Measurements from ENCODE around the gene TMEM144. TPM values are rescaled to one million over a fixed set of nuclear protein-coding genes. Genes with fewer than 3 reads are reported as not detected.

Gene TMEM144
- total RNA-seq, 2 experiments from 2014 or later: not detected

- Mint-ChIP-seq H3K4me3 (no peak overlapping the region), H3K27ac (no peak overlapping the region), H3K36me3 (ENCODE audit: low read depth) (no peaks in the 10 kb centered on the region), H3K27me3 (no peaks in the 10 kb centered on the region), H3K4me1 (no peaks in the 10 kb centered on the region), H3K9me3 (no peaks in the 10 kb centered on the region)
- DNase-seq: no peak
- POLR2A ChIA-PET: no interaction called here
- CTCF ChIA-PET: no interaction called here
Observed at GRCh38 chr4:158229768-158230167, 19.5 kb downstream of the TMEM144 start.

GRCh38 chr4:158234671-158235070 is 24.4 kb downstream of the TMEM144 start:
- ChIA-PET CTCF (no interaction called here), POLR2A (no interaction called here)
- H3K9me3 Mint-ChIP-seq: no peaks in the 10 kb centered on the region
- H3K27me3 Mint-ChIP-seq: peaks cover 3% of the 10 kb centered on the region
- DNase-seq: no peak
- H3K27ac Mint-ChIP-seq: no peak overlapping the region
- H3K36me3 Mint-ChIP-seq (ENCODE audit: low read depth): no peaks in the 10 kb centered on the region
- no peaks in the 10 kb centered on the region for H3K4me1 Mint-ChIP-seq
- no peak overlapping the region for H3K4me3 Mint-ChIP-seq

GRCh38 chr4:158236304-158237030 is 26.2 kb downstream of the TMEM144 start:
- Mint-ChIP-seq H3K4me1 (no peaks in the 10 kb centered on the region), H3K27me3 (peaks cover 3% of the 10 kb centered on the region), H3K9me3 (no peaks in the 10 kb centered on the region), H3K27ac (no peak overlapping the region), H3K4me3 (no peak overlapping the region), H3K36me3 (ENCODE audit: low read depth) (no peaks in the 10 kb centered on the region)
- no peak for DNase-seq
- CTCF ChIA-PET: no interaction called here
- POLR2A ChIA-PET: no interaction called here

- no peaks in the 10 kb centered on the region for H3K9me3 Mint-ChIP-seq
- H3K27ac Mint-ChIP-seq: no peak overlapping the region
- DNase-seq: no peak
- H3K4me3 Mint-ChIP-seq: no peak overlapping the region
- H3K36me3 Mint-ChIP-seq (ENCODE audit: low read depth): no peaks in the 10 kb centered on the region
- peaks cover 5% of the 10 kb centered on the region for H3K27me3 Mint-ChIP-seq
- CTCF ChIA-PET: no interaction called here
- no peaks in the 10 kb centered on the region for H3K4me1 Mint-ChIP-seq
- POLR2A ChIA-PET: no interaction called here
Observed at GRCh38 chr4:158238575-158238974, 28.3 kb downstream of the TMEM144 start.

- ChIA-PET CTCF (no interaction called here), POLR2A (no interaction called here)
- no peak overlapping the region for H3K27ac Mint-ChIP-seq
- no peak for DNase-seq
- no peaks in the 10 kb centered on the region for H3K9me3 Mint-ChIP-seq
- no peak overlapping the region for H3K4me3 Mint-ChIP-seq
- H3K36me3 Mint-ChIP-seq (ENCODE audit: low read depth): no peaks in the 10 kb centered on the region
- peaks cover 5% of the 10 kb centered on the region for H3K27me3 Mint-ChIP-seq
- H3K4me1 Mint-ChIP-seq: no peaks in the 10 kb centered on the region
Observed at GRCh38 chr4:158239196-158239595, 28.9 kb downstream of the TMEM144 start.

GRCh38 chr4:158243071-158243470 is 32.8 kb downstream of the TMEM144 start:
- ChIA-PET POLR2A (no interaction called here), CTCF (interaction anchor here (2.3 kb wide), 1 partner anchor 12 kb away, joined by 9 read pairs; no protein-coding TSS in a partner anchor)
- Mint-ChIP-seq H3K27ac (no peak overlapping the region), H3K9me3 (no peaks in the 10 kb centered on the region), H3K4me3 (no peak overlapping the region), H3K27me3 (peaks cover 2% of the 10 kb centered on the region), H3K4me1 (no peaks in the 10 kb centered on the region), H3K36me3 (ENCODE audit: low read depth) (no peaks in the 10 kb centered on the region)
- DNase-seq: no peak

- no peaks in the 10 kb centered on the region for H3K36me3 Mint-ChIP-seq (ENCODE audit: low read depth)
- ChIA-PET CTCF (no interaction called here), POLR2A (no interaction called here)
- peaks cover 7% of the 10 kb centered on the region for H3K27me3 Mint-ChIP-seq
- DNase-seq: no peak
- no peaks in the 10 kb centered on the region for H3K9me3 Mint-ChIP-seq
- no peak overlapping the region for H3K27ac Mint-ChIP-seq
- no peak overlapping the region for H3K4me3 Mint-ChIP-seq
- peaks cover 1% of the 10 kb centered on the region for H3K4me1 Mint-ChIP-seq
Observed at GRCh38 chr4:158250321-158250720, 40.0 kb downstream of the TMEM144 start.

GRCh38 chr4:158253350-158253980 is 43.2 kb downstream of the TMEM144 start:
- H3K4me3 Mint-ChIP-seq: no peak overlapping the region
- ChIA-PET CTCF (interaction anchor here (0.8 kb wide), 1 partner anchor 62 kb away, joined by 3 read pairs; no protein-coding TSS in a partner anchor), POLR2A (no interaction called here)
- no peaks in the 10 kb centered on the region for H3K36me3 Mint-ChIP-seq (ENCODE audit: low read depth)
- no peaks in the 10 kb centered on the region for H3K9me3 Mint-ChIP-seq
- peaks cover 7% of the 10 kb centered on the region for H3K27me3 Mint-ChIP-seq
- peaks cover 1% of the 10 kb centered on the region for H3K4me1 Mint-ChIP-seq
- DNase-seq: peak; percentile 41
- H3K27ac Mint-ChIP-seq: no peak overlapping the region

GRCh38 chr4:158254292-158254691 is 44.0 kb downstream of the TMEM144 start:
- Mint-ChIP-seq H3K9me3 (no peaks in the 10 kb centered on the region), H3K4me1 (peaks cover 1% of the 10 kb centered on the region), H3K27me3 (peaks cover 9% of the 10 kb centered on the region), H3K36me3 (ENCODE audit: low read depth) (no peaks in the 10 kb centered on the region), H3K27ac (no peak overlapping the region), H3K4me3 (no peak overlapping the region)
- CTCF ChIA-PET: interaction anchor here (0.5 to 1.2 kb wide), 2 partner anchors 372 to 606 kb away, joined by 3 to 5 read pairs; no protein-coding TSS in a partner anchor
- POLR2A ChIA-PET: no interaction called here
- DNase-seq: no peak

- no peaks in the 10 kb centered on the region for H3K36me3 Mint-ChIP-seq (ENCODE audit: low read depth)
- peaks cover 1% of the 10 kb centered on the region for H3K4me1 Mint-ChIP-seq
- H3K4me3 Mint-ChIP-seq: no peak overlapping the region
- no peak overlapping the region for H3K27ac Mint-ChIP-seq
- H3K9me3 Mint-ChIP-seq: no peaks in the 10 kb centered on the region
- POLR2A ChIA-PET: no interaction called here
- no peak for DNase-seq
- H3K27me3 Mint-ChIP-seq: peaks cover 7% of the 10 kb centered on the region
- CTCF ChIA-PET: interaction anchor here (1.2 to 1.9 kb wide), 3 partner anchors 12 to 415 kb away, joined by 3 to 9 read pairs (median 5); no protein-coding TSS in a partner anchor
Observed at GRCh38 chr4:158255727-158256324, 45.5 kb downstream of the TMEM144 start.

GRCh38 chr4:158259955-158260575 is 49.8 kb downstream of the TMEM144 start:
- no peaks in the 10 kb centered on the region for H3K4me1 Mint-ChIP-seq
- peaks cover 4% of the 10 kb centered on the region for H3K27me3 Mint-ChIP-seq

GRCh38 chr4:158261480-158261879 is 51.2 kb downstream of the TMEM144 start:
- Mint-ChIP-seq H3K27me3 (peaks cover 6% of the 10 kb centered on the region), H3K4me1 (no peaks in the 10 kb centered on the region), H3K9me3 (no peaks in the 10 kb centered on the region), H3K36me3 (ENCODE audit: low read depth) (no peaks in the 10 kb centered on the region), H3K27ac (no peak overlapping the region), H3K4me3 (no peak overlapping the region)
- no peak for DNase-seq
- POLR2A ChIA-PET: no interaction called here
- CTCF ChIA-PET: no interaction called here

More at GRCh38 chr4:158259955-158260575, 49.8 kb downstream of the TMEM144 start:
- ChIA-PET CTCF (no interaction called here), POLR2A (no interaction called here)
- DNase-seq: no peak
- no peak overlapping the region for H3K4me3 Mint-ChIP-seq
- no peaks in the 10 kb centered on the region for H3K9me3 Mint-ChIP-seq
- no peak overlapping the region for H3K27ac Mint-ChIP-seq
- H3K36me3 Mint-ChIP-seq (ENCODE audit: low read depth): no peaks in the 10 kb centered on the region

- peaks cover 9% of the 10 kb centered on the region for H3K27me3 Mint-ChIP-seq
- H3K36me3 Mint-ChIP-seq (ENCODE audit: low read depth): no peaks in the 10 kb centered on the region
- H3K4me1 Mint-ChIP-seq: no peaks in the 10 kb centered on the region
Observed at GRCh38 chr4:158268553-158268952, 58.3 kb downstream of the TMEM144 start.

More at GRCh38 chr4:158268553-158268952, 58.3 kb downstream of the TMEM144 start:
- no peak overlapping the region for H3K27ac Mint-ChIP-seq
- ChIA-PET POLR2A (no interaction called here), CTCF (no interaction called here)
- H3K9me3 Mint-ChIP-seq: no peaks in the 10 kb centered on the region
- no peak for DNase-seq
- no peak overlapping the region for H3K4me3 Mint-ChIP-seq
